GM23338 (cell line): ENCODE results near the gene CAPN14. TPM values are rescaled to one million over a fixed set of nuclear protein-coding genes. Genes with fewer than 3 reads are reported as not detected.
"Not testable (repeated sequence)": the region's sequence is repeated elsewhere in the genome, so short reads cannot be mapped to it uniquely, and the experiment has no call there.

Source experiments
- ATAC-seq: fragments of 200-7000 bp; cut with Tn5 transposase; 3 replicates; pipeline ENCODE4 v1.9.1; 2020
- DNase-seq: peaks from one replicate; pipeline ENCODE4 v3.0.0-alpha.2; 2015; ENCODE audit warnings: low spot score
- H2AFZ ChIP-seq: fragments of 200-600 bp; sonication (generic); 2 replicates; pipeline ENCODE4 v1.8.0; 2016; ENCODE audit warnings: antibody characterized with exemption, mild to moderate bottlenecking, moderate library complexity
- H3F3A ChIP-seq: fragments of 200-600 bp; sonication (generic); replicated peaks from 2 replicates; pipeline ENCODE4 v1.8.0; 2017; ENCODE audit warnings: antibody characterized with exemption, mixed run types, low read depth
- H3K27ac ChIP-seq: fragments of 200-600 bp; sonication (generic); 2 replicates; pipeline ENCODE4 v1.6.1; 2016; ENCODE audit warnings: low read depth
- H3K27me3 ChIP-seq: fragments of 200-600 bp; sonication (generic); 2 replicates; pipeline ENCODE4 v1.8.0; 2016; ENCODE audit warnings: mild to moderate bottlenecking, mixed run types, moderate library complexity; ENCODE audit not compliant: insufficient read depth
- H3K36me3 ChIP-seq: fragments of 200-600 bp; sonication (generic); 2 replicates; pipeline ENCODE4 v1.8.0; 2016; ENCODE audit warnings: mild to moderate bottlenecking; ENCODE audit not compliant: insufficient read depth
- H3K4me1 ChIP-seq: fragments of 200-600 bp; sonication (generic); 2 replicates; pipeline ENCODE4 v1.8.0; 2016; ENCODE audit warnings: mild to moderate bottlenecking, moderate library complexity; ENCODE audit not compliant: insufficient read depth
- H3K4me2 ChIP-seq: fragments of 200-600 bp; sonication (generic); 2 replicates; pipeline ENCODE4 v1.7.1; 2017; ENCODE audit warnings: mixed run types
- H3K4me3 ChIP-seq: fragments of 200-600 bp; sonication (generic); 2 replicates; pipeline ENCODE4 v1.6.1; 2016; ENCODE audit warnings: mixed run types
- H3K79me2 ChIP-seq: fragments of 200-600 bp; sonication (generic); replicated peaks from 2 replicates; pipeline ENCODE4 v1.8.0; 2017; ENCODE audit warnings: mild to moderate bottlenecking; ENCODE audit not compliant: insufficient read depth
- H3K9me2 ChIP-seq: fragments of 200-600 bp; sonication (generic); 2 replicates; pipeline ENCODE4 v1.8.0; 2017; ENCODE audit not compliant: insufficient read depth
- H4K20me1 ChIP-seq: fragments of 200-600 bp; sonication (generic); replicated peaks from 2 replicates; pipeline ENCODE4 v1.8.0; 2017; ENCODE audit warnings: mild to moderate bottlenecking; ENCODE audit not compliant: insufficient read depth
- H3K27ac Mint-ChIP-seq: 2 replicates; pipeline ENCODE4 v1.8.0; 2020; ENCODE audit warnings: inconsistent platforms, mild to moderate bottlenecking, moderate library complexity, mixed read lengths
- H3K27me3 Mint-ChIP-seq: 3 replicates; pipeline ENCODE4 v1.8.0; 2022; ENCODE audit warnings: low read depth, mild to moderate bottlenecking, moderate library complexity, mixed read lengths, inconsistent platforms; ENCODE audit not compliant: insufficient read depth, poor library complexity
- H3K36me3 Mint-ChIP-seq: 3 replicates; pipeline ENCODE4 v1.8.0; 2021; ENCODE audit warnings: low read depth, mild to moderate bottlenecking, inconsistent platforms, moderate library complexity, mixed read lengths
- H3K4me1 Mint-ChIP-seq: 3 replicates; pipeline ENCODE4 v1.8.0; 2020; ENCODE audit warnings: mild to moderate bottlenecking, inconsistent platforms, mixed read lengths
- H3K4me3 Mint-ChIP-seq: 3 replicates; pipeline ENCODE4 v1.8.0; 2021; ENCODE audit warnings: moderate library complexity, mild to moderate bottlenecking, inconsistent platforms, mixed read lengths
- H3K9me3 Mint-ChIP-seq: 3 replicates; pipeline ENCODE4 v1.8.0; 2020; ENCODE audit warnings: moderate library complexity, mild to moderate bottlenecking, inconsistent platforms, mixed read lengths
- CTCF ChIP-seq, 2 experiments: fragments of 200-600 bp in 1 of 2; sonication (generic) in 1 of 2; conservative IDR thresholded peaks; 2 replicates each; pipeline versions ENCODE4 v1.5.1 to v1.6.1; 2016 to 2017; ENCODE audit warnings: antibody characterized with exemption in 2 of 2, low read depth in 2 of 2, mild to moderate bottlenecking in 2 of 2, moderate library complexity in 1 of 2
- EZH2 ChIP-seq: fragments of 200-600 bp; sonication (generic); IDR thresholded peaks from one replicate; pipeline ENCODE4 v1.8.0; 2017; ENCODE audit warnings: antibody characterized with exemption, mild to moderate bottlenecking, low read depth; ENCODE audit not compliant: unreplicated experiment
- NANOG ChIP-seq: IDR thresholded peaks from 2 replicates; pipeline ENCODE4 v1.6.1; 2016; ENCODE audit warnings: antibody characterized with exemption, borderline replicate concordance
- POLR2AphosphoS5 ChIP-seq: IDR thresholded peaks from 2 replicates; pipeline ENCODE4 v1.6.1; 2016; ENCODE audit warnings: antibody characterized with exemption, low read depth
- polyA plus RNA-seq: library from polyadenylated mRNA; unstranded; fragments of >200 nt; fragmentation: Nextera tagmentation; extraction: Ambion mirVana; gene quantifications from 2 replicates; pipeline ENCODE4 v1.2.1, GENCODE V29; 2016
- total RNA-seq: library from RNA; depleted of rRNA; stranded (reverse); fragments of >200 nt; shearing (Covaris generic); gene quantifications from 2 replicates; pipeline ENCODE4 v1.2.3, GENCODE V29; 2014
- TF ChIP-seq, protein P1 (sequence below): fragments of 250-450 bp; sonication (Bioruptor Pico); IDR thresholded peaks from 2 replicates; pipeline ENCODE4 v1.5.0; 2020; ENCODE audit warnings: mild to moderate bottlenecking, moderate library complexity
- TF ChIP-seq, protein P2 (sequence below): IDR thresholded peaks from 2 replicates; pipeline ENCODE4 v1.6.1; 2016; ENCODE audit warnings: antibody characterized with exemption

Gene CAPN14
- total and polyA plus RNA-seq, 2 experiments from 2014 or later: 0.15 TPM; not detected in 1

DNA sequence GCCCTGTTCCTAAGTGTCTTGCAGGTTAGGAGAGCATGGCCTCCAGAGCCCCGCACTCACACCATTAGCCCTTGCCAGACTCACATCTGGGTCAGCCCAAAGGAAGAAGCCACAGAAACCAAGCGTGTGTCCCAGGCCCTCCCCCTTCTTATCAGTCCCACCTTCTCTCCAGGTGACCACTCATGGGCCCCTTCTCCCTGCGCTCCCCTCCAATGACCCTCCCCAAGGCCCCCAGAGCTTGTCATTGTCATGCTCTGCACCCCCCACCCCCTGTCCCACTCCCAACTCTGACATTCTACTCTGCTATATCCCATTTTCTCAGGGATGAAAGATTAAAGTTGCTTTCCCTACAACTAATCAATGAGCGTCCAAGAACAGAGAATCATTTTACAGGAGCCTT lies 30.1 kb downstream of the CAPN14 start (continued):
- TF ChIP-seq, protein P1, sequence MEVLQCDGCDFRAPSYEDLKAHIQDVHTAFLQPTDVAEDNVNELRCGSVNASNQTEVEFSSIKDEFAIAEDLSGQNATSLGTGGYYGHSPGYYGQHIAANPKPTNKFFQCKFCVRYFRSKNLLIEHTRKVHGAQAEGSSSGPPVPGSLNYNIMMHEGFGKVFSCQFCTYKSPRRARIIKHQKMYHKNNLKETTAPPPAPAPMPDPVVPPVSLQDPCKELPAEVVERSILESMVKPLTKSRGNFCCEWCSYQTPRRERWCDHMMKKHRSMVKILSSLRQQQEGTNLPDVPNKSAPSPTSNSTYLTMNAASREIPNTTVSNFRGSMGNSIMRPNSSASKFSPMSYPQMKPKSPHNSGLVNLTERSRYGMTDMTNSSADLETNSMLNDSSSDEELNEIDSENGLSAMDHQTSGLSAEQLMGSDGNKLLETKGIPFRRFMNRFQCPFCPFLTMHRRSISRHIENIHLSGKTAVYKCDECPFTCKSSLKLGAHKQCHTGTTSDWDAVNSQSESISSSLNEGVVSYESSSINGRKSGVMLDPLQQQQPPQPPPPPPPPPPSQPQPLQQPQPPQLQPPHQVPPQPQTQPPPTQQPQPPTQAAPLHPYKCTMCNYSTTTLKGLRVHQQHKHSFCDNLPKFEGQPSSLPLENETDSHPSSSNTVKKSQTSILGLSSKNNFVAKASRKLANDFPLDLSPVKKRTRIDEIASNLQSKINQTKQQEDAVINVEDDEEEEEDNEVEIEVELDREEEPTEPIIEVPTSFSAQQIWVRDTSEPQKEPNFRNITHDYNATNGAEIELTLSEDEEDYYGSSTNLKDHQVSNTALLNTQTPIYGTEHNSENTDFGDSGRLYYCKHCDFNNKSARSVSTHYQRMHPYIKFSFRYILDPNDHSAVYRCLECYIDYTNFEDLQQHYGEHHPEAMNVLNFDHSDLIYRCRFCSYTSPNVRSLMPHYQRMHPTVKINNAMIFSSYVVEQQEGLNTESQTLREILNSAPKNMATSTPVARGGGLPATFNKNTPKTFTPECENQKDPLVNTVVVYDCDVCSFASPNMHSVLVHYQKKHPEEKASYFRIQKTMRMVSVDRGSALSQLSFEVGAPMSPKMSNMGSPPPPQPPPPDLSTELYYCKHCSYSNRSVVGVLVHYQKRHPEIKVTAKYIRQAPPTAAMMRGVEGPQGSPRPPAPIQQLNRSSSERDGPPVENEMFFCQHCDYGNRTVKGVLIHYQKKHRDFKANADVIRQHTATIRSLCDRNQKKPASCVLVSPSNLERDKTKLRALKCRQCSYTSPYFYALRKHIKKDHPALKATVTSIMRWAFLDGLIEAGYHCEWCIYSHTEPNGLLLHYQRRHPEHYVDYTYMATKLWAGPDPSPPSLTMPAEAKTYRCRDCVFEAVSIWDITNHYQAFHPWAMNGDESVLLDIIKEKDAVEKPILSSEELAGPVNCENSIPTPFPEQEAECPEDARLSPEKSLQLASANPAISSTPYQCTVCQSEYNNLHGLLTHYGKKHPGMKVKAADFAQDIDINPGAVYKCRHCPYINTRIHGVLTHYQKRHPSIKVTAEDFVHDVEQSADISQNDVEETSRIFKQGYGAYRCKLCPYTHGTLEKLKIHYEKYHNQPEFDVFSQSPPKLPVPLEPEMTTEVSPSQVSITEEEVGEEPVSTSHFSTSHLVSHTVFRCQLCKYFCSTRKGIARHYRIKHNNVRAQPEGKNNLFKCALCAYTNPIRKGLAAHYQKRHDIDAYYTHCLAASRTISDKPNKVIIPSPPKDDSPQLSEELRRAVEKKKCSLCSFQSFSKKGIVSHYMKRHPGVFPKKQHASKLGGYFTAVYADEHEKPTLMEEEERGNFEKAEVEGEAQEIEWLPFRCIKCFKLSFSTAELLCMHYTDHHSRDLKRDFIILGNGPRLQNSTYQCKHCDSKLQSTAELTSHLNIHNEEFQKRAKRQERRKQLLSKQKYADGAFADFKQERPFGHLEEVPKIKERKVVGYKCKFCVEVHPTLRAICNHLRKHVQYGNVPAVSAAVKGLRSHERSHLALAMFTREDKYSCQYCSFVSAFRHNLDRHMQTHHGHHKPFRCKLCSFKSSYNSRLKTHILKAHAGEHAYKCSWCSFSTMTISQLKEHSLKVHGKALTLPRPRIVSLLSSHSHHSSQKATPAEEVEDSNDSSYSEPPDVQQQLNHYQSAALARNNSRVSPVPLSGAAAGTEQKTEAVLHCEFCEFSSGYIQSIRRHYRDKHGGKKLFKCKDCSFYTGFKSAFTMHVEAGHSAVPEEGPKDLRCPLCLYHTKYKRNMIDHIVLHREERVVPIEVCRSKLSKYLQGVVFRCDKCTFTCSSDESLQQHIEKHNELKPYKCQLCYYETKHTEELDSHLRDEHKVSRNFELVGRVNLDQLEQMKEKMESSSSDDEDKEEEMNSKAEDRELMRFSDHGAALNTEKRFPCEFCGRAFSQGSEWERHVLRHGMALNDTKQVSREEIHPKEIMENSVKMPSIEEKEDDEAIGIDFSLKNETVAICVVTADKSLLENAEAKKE (CRISPR knock-in tag): no peak
- TF ChIP-seq, protein P2, sequence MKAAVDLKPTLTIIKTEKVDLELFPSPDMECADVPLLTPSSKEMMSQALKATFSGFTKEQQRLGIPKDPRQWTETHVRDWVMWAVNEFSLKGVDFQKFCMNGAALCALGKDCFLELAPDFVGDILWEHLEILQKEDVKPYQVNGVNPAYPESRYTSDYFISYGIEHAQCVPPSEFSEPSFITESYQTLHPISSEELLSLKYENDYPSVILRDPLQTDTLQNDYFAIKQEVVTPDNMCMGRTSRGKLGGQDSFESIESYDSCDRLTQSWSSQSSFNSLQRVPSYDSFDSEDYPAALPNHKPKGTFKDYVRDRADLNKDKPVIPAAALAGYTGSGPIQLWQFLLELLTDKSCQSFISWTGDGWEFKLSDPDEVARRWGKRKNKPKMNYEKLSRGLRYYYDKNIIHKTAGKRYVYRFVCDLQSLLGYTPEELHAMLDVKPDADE: no peak
- TF ChIP-seq EZH2 (no peak), NANOG (no peak), CTCF (conservative IDR thresholded peaks at IDR 0.05; ENCODE audit: low read depth in 2 of 2) (no peak), POLR2AphosphoS5 (no peak)

- not testable (repeated sequence) for H3K27ac Mint-ChIP-seq, H3K4me3 Mint-ChIP-seq, H4K20me1 ChIP-seq, H3K4me2 ChIP-seq, H3K79me2 ChIP-seq, H2AFZ ChIP-seq, ATAC-seq, H3F3A ChIP-seq, H3K36me3 ChIP-seq, H3K4me1 Mint-ChIP-seq, H3K27ac ChIP-seq, H3K4me1 ChIP-seq, DNase-seq, H3K9me2 ChIP-seq, H3K4me3 ChIP-seq, H3K9me3 Mint-ChIP-seq, H3K27me3 Mint-ChIP-seq, H3K36me3 Mint-ChIP-seq, H3K27me3 ChIP-seq
Measured at GRCh38 chr2:31183973-31184372, 33.3 kb downstream of the CAPN14 start.
